GM18519 (cell line): ENCODE data around the gene CMIP.

ENCODE experiments used
- ATAC-seq: cut with Tn5 transposase; IDR thresholded peaks from one replicate; pipeline ENCODE4 v1.9.1; 2021; ENCODE audit warnings: mild to moderate bottlenecking, moderate library complexity; ENCODE audit not compliant: unreplicated experiment, low FRiP score

CMIP gene

GRCh38 chr16:81458827-81459598 is 14.4 kb downstream of the CMIP start:
- ATAC-seq, result no peak

GRCh38 chr16:81460075-81460474 is 15.5 kb downstream of the CMIP start:
- no peak for ATAC-seq

GRCh38 chr16:81461243-81461642 is 16.6 kb downstream of the CMIP start:
- no peak for ATAC-seq

GRCh38 chr16:81461766-81462165 is 17.2 kb downstream of the CMIP start:
- no peak for ATAC-seq

GRCh38 chr16:81462683-81463082 is 18.1 kb downstream of the CMIP start:
- no peak for ATAC-seq

- no peak for ATAC-seq
Measured at GRCh38 chr16:81463296-81463890, 18.8 kb downstream of the CMIP start.

GRCh38 chr16:81464279-81464678 is 19.7 kb downstream of the CMIP start:
- no peak for ATAC-seq

GRCh38 chr16:81465375-81465943 is 20.9 kb downstream of the CMIP start:
- ATAC-seq, result no peak

GRCh38 chr16:81466356-81466980 is 21.9 kb downstream of the CMIP start:
- no peak for ATAC-seq

GRCh38 chr16:81467072-81467471 is 22.5 kb downstream of the CMIP start:
- no peak for ATAC-seq

- no peak for ATAC-seq
Measured at GRCh38 chr16:81467815-81468214, 23.2 kb downstream of the CMIP start.

GRCh38 chr16:81468269-81468902 is 23.8 kb downstream of the CMIP start:
- ATAC-seq, result no peak

- ATAC-seq, result no peak
Measured at GRCh38 chr16:81469183-81469677, 24.6 kb downstream of the CMIP start.

GRCh38 chr16:81469710-81470535 is 25.3 kb downstream of the CMIP start:
- peak; percentile 80 for ATAC-seq

- no peak for ATAC-seq
Measured at GRCh38 chr16:81470796-81471636, 26.4 kb downstream of the CMIP start.

- no peak for ATAC-seq
Measured at GRCh38 chr16:81471882-81472281, 27.3 kb downstream of the CMIP start.

- no peak for ATAC-seq
Measured at GRCh38 chr16:81472391-81472790, 27.8 kb downstream of the CMIP start.

- ATAC-seq, result no peak
Measured at GRCh38 chr16:81473066-81473488, 28.5 kb downstream of the CMIP start.

GRCh38 chr16:81473558-81473957 is 28.9 kb downstream of the CMIP start:
- ATAC-seq, result no peak
